Thyroid gland (tissue), 4 donors: Measurements from ENCODE around the gene LAMA3.

Experiments used
- CTCF ChIP-seq, 6 experiments: fragments of 200-600 bp in 3 of 6; fragments of 450-650 bp in 3 of 6; sonication (generic) in 3 of 6; IDR thresholded peaks; one replicate each; pipeline ENCODE4 v1.5.1; 2016 to 2019; ENCODE audit warnings: antibody characterized with exemption in 6 of 6, mild to moderate bottlenecking in 2 of 6, inconsistent platforms in 1 of 6, moderate library complexity in 1 of 6
- POLR2A ChIP-seq, 2 donors: fragments of 450-650 bp; IDR thresholded peaks; one replicate each; pipeline ENCODE4 v1.6.1; 2017; ENCODE audit warnings: antibody characterized with exemption in 2 of 2, mild to moderate bottlenecking in 2 of 2, moderate library complexity in 1 of 2

DNA sequence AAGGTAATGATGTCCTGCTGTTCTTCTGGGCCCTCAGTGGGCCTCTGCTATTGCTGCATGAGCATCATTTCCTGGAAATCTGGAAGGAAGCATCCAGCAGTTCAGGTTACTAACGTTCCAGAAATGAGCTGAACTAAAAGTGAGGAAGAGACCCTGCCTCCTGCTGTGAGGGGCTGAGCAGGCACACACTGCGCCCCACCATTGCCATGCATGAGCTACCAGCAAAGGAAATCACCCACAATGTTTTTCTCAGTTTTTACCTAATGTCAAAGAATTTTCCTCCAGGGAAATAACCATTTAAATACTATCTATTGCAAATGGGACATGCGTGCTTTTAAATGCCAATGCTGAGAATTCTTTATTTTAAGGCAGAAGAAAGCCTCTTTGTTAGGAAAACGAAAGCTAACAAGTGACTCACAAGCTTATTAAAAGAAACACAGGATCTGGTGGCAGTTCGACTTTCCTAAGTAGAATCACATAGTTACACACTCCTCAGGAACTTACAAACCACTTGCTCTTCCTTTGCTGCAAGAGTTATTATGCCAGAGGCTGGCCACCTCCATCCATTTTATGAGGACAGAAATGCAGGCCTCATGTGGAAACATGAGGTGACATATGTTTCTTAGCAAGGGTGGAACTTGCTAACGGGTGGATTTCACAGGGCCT lies 172.7 kb downstream of the LAMA3 start:
- no peak for TF ChIP-seq CTCF (IDR thresholded peaks at IDR 0.05)
- no peak for TF ChIP-seq POLR2A (IDR thresholded peaks at IDR 0.05)
